Measurements from ENCODE around the gene LEF1. TPM values are rescaled to one million over a fixed set of nuclear protein-coding genes. Genes with fewer than 3 reads are reported as not detected.

The LEF1 gene
- total and polyA plus RNA-seq, 2 donors (not counting 1 experiment from before 2014, with no cell fraction given): 1.8 to 2.6 TPM

DNA sequence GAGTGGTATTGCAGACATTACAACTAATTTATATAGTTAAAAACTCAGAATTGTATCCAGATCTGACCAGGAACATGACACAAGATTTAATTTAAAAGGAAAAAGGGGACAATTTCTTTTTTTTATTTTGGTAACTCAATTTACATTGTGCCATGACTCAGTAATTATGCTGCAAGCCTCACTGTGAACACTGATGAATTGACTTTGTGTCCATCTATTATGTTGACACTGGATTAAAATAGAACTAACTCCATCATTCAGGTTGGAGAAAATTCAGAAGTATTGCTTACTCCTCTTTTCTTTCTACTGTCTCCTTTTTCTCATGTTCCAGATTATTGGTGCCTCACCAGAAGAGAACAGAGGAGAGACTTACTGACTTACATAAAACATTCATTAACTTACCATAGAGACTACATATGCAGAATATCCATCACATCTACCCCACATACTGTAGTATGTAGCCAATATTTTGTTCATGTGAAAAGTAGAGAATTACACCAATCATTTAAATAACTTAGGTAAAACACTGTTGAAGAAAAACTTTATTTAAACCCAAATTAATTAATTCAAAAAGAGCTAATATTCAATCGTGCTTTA, 15.8 kb upstream of the LEF1 start:
- Histone ChIP-seq H3K27me3 (ENCODE audit: control insufficient read depth, insufficient read depth, low read length) (no peaks in the 10 kb centered on the region), H3K9me3 (ENCODE audit: control insufficient read depth, insufficient read depth, low read depth, low read length) (no peaks in the 10 kb centered on the region), H3K4me1 (ENCODE audit: control insufficient read depth, extremely low read depth, insufficient read depth, low read length) (no peaks in the 10 kb centered on the region), H3K79me2 (ENCODE audit: control insufficient read depth, insufficient read depth, low read length) (no peaks in the 10 kb centered on the region), H2AFZ (ENCODE audit: low read length) (no peak overlapping the region), H3K27ac (ENCODE audit: insufficient read depth, low read length) (no peak overlapping the region), H3K9ac (ENCODE audit: insufficient read depth, low read length) (no peak overlapping the region), H3K36me3 (ENCODE audit: control insufficient read depth, insufficient read depth, low read length) (no peaks in the 10 kb centered on the region), H4K20me1 (ENCODE audit: control insufficient read depth, extremely low read depth, insufficient read depth, low read length) (no peaks in the 10 kb centered on the region), H3K4me3 (replicated peaks in 1 of 4; ENCODE audit: control extremely low read depth in 1 of 4, insufficient read depth in 1 of 4, low read depth in 3 of 4, low read length in 4 of 4) (no peak overlapping the region), H3K4me2 (ENCODE audit: extremely low read depth, insufficient read depth, low read length) (no peak overlapping the region)
- no peak for TF ChIP-seq EZH2 (IDR thresholded peaks at IDR 0.05; ENCODE audit: low read length, missing control alignments)
- TF ChIP-seq, protein P1, sequence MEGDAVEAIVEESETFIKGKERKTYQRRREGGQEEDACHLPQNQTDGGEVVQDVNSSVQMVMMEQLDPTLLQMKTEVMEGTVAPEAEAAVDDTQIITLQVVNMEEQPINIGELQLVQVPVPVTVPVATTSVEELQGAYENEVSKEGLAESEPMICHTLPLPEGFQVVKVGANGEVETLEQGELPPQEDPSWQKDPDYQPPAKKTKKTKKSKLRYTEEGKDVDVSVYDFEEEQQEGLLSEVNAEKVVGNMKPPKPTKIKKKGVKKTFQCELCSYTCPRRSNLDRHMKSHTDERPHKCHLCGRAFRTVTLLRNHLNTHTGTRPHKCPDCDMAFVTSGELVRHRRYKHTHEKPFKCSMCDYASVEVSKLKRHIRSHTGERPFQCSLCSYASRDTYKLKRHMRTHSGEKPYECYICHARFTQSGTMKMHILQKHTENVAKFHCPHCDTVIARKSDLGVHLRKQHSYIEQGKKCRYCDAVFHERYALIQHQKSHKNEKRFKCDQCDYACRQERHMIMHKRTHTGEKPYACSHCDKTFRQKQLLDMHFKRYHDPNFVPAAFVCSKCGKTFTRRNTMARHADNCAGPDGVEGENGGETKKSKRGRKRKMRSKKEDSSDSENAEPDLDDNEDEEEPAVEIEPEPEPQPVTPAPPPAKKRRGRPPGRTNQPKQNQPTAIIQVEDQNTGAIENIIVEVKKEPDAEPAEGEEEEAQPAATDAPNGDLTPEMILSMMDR (conservative IDR thresholded peaks at IDR 0.05 in 1 of 2, IDR thresholded peaks at IDR 0.05 in 1 of 2; ENCODE audit: low read depth in 1 of 2, low read length in 2 of 2): no peak
- DNase-seq (ENCODE audit: low read depth in 2 of 2): no peak

DNA sequence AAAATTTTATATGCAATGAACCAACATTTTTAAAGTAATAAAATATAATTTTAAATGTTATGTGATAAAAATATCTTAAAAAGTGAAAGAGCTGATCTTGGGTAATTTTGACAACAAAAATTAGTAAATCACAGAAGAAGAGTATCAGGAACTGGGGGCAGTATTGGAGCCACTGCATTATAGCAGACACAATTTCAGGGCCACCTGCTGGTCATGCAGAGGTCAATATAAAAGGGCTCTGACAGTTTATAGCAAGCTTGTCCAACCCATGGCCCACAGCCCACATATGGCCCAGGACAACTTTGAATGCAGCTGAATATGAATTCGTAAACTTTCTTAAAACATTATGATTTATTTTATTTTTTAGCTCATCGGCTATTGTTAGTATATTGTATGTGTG, 13.0 kb upstream of the LEF1 start:
- H3K4me2 ChIP-seq (ENCODE audit: extremely low read depth, insufficient read depth, low read length): no peak overlapping the region
- H2AFZ ChIP-seq (ENCODE audit: low read length): no peak overlapping the region
- TF ChIP-seq, protein P1 (conservative IDR thresholded peaks at IDR 0.05 in 1 of 2, IDR thresholded peaks at IDR 0.05 in 1 of 2; ENCODE audit: low read depth in 1 of 2, low read length in 2 of 2): no peak
- no peak for TF ChIP-seq EZH2 (IDR thresholded peaks at IDR 0.05; ENCODE audit: low read length, missing control alignments)
- H3K79me2 ChIP-seq (ENCODE audit: control insufficient read depth, insufficient read depth, low read length): no peaks in the 10 kb centered on the region
- DNase-seq (ENCODE audit: low read depth in 2 of 2): no peak
- no peaks in the 10 kb centered on the region for H3K4me1 ChIP-seq (ENCODE audit: control insufficient read depth, extremely low read depth, insufficient read depth, low read length)
- no peaks in the 10 kb centered on the region for H3K27me3 ChIP-seq (ENCODE audit: control insufficient read depth, insufficient read depth, low read length)
- H3K4me3 ChIP-seq (replicated peaks in 1 of 4; ENCODE audit: control extremely low read depth in 1 of 4, insufficient read depth in 1 of 4, low read depth in 3 of 4, low read length in 4 of 4): no peak overlapping the region
- H4K20me1 ChIP-seq (ENCODE audit: control insufficient read depth, extremely low read depth, insufficient read depth, low read length): no peaks in the 10 kb centered on the region
- H3K9ac ChIP-seq (ENCODE audit: insufficient read depth, low read length): no peak overlapping the region
- H3K9me3 ChIP-seq (ENCODE audit: control insufficient read depth, insufficient read depth, low read depth, low read length): no peaks in the 10 kb centered on the region
- H3K36me3 ChIP-seq (ENCODE audit: control insufficient read depth, insufficient read depth, low read length): no peaks in the 10 kb centered on the region
- no peak overlapping the region for H3K27ac ChIP-seq (ENCODE audit: insufficient read depth, low read length)

DNA sequence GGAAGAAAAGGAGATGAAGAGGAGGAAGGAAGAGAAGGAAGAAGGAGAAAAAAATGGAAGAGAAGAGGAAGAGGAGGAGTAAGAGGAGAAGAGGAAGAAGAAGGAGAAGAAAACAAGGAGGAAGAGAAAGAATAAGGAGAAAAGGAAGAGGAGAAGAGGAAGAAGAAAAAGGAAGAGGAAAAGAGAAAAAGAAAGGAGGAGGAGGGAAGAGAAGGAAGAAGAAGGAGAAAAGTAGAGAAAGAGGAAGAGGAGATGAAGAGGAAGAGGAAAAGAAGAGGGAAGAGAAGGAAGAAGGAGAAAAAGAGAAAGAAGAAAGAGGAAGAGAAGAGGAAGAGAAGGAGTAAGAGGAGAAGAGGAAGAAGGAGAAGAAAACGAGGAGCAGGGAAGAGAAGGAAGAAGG, 11.8 kb upstream of the LEF1 start:
- no peaks in the 10 kb centered on the region for H3K79me2 ChIP-seq (ENCODE audit: control insufficient read depth, insufficient read depth, low read length)
- no peak overlapping the region for H3K4me2 ChIP-seq (ENCODE audit: extremely low read depth, insufficient read depth, low read length)
- no peaks in the 10 kb centered on the region for H3K9me3 ChIP-seq (ENCODE audit: control insufficient read depth, insufficient read depth, low read depth, low read length)
- H3K4me3 ChIP-seq (replicated peaks in 1 of 4; ENCODE audit: control extremely low read depth in 1 of 4, insufficient read depth in 1 of 4, low read depth in 3 of 4, low read length in 4 of 4): no peak overlapping the region
- H3K27ac ChIP-seq (ENCODE audit: insufficient read depth, low read length): no peak overlapping the region
- H3K9ac ChIP-seq (ENCODE audit: insufficient read depth, low read length): no peak overlapping the region
- no peak overlapping the region for H2AFZ ChIP-seq (ENCODE audit: low read length)
- no peaks in the 10 kb centered on the region for H3K4me1 ChIP-seq (ENCODE audit: control insufficient read depth, extremely low read depth, insufficient read depth, low read length)
- H4K20me1 ChIP-seq (ENCODE audit: control insufficient read depth, extremely low read depth, insufficient read depth, low read length): no peaks in the 10 kb centered on the region
- no peaks in the 10 kb centered on the region for H3K36me3 ChIP-seq (ENCODE audit: control insufficient read depth, insufficient read depth, low read length)
- no peak for TF ChIP-seq EZH2 (IDR thresholded peaks at IDR 0.05; ENCODE audit: low read length, missing control alignments)
- TF ChIP-seq, protein P1 (conservative IDR thresholded peaks at IDR 0.05 in 1 of 2, IDR thresholded peaks at IDR 0.05 in 1 of 2; ENCODE audit: low read depth in 1 of 2, low read length in 2 of 2): no peak
- H3K27me3 ChIP-seq (ENCODE audit: control insufficient read depth, insufficient read depth, low read length): no peaks in the 10 kb centered on the region
- no peak for DNase-seq (ENCODE audit: low read depth in 2 of 2)
